HG02623 (cell line): ENCODE measurements around the gene CDH2.
"Not testable (repeated sequence)": the region's sequence is repeated elsewhere in the genome, so short reads cannot be mapped to it uniquely, and the experiment has no call there.

ENCODE experiments used
- ATAC-seq: cut with Tn5 transposase; IDR thresholded peaks from one replicate; pipeline ENCODE4 v1.9.1; 2021; ENCODE audit warnings: moderate library complexity; ENCODE audit not compliant: unreplicated experiment

The CDH2 gene

DNA sequence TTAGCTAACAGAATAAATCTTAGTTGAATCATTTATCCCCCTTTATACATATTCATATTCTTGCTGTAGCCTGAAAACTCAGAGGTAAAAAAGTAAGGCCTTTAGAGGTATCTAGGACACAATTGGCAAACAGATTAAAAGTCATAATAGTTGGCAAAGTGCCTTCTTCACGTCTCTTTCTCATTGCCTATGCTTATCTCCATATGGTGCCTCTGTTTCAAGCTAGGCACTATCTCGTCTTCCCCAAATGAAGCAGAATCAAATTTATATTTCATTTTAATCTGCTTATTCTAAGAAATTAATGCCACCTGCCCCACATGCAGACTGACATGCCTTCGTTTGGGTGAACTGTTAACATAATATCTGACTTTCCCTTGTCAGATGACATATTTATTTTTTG, 245.4 kb downstream of the CDH2 start:
- no peak for ATAC-seq

DNA sequence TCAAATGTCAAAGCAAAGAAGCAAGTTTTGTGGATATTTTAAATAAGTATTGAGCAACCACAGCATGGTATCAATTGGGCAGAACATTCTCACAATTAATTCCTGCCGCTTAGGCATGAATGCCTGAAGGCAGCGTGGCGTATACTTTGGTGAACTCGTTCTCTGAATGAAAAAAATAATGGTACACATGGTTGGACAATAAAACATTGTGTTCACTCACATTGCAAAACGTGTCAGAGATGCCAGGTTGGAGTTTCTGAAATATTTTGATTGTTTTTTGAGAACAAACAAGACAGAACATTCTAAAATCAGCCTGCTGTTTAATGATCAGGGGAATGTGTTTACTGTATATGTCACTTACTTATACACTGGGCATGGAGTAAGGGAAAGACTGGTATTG, 254.2 kb downstream of the CDH2 start:
- ATAC-seq, result no peak

GRCh38 chr18:27921904-27922751, 254.8 kb downstream of the CDH2 start:
- ATAC-seq, result no peak

- ATAC-seq, result no peak
These were observed 255.5 kb downstream of the CDH2 start for GRCh38 chr18:27921392-27921791.

- no peak for ATAC-seq
These were observed 256.1 kb downstream of the CDH2 start for GRCh38 chr18:27920836-27921235.

DNA sequence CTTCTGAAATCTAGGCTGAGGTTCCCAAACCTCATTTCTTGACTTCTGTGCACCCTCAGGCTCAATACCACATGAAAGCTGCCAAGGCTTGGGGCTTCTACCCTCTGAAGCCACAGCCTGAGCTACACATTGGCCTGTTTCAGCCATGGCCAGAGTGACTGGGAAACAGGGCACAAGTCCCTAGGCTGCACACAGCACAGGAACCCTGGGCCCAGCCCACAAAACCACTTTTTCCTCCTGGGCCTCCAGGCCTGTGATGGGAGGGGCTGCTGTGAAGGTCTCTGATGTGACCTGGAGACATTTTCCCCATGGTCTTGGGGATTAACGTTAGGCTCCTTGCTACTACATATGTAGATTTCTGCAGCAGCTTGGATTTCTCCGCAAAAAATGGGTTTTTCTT, 270.7 kb downstream of the CDH2 start:
- not testable (repeated sequence) for ATAC-seq

GRCh38 chr18:27903906-27904305, 273.0 kb downstream of the CDH2 start:
- ATAC-seq, result no peak

DNA sequence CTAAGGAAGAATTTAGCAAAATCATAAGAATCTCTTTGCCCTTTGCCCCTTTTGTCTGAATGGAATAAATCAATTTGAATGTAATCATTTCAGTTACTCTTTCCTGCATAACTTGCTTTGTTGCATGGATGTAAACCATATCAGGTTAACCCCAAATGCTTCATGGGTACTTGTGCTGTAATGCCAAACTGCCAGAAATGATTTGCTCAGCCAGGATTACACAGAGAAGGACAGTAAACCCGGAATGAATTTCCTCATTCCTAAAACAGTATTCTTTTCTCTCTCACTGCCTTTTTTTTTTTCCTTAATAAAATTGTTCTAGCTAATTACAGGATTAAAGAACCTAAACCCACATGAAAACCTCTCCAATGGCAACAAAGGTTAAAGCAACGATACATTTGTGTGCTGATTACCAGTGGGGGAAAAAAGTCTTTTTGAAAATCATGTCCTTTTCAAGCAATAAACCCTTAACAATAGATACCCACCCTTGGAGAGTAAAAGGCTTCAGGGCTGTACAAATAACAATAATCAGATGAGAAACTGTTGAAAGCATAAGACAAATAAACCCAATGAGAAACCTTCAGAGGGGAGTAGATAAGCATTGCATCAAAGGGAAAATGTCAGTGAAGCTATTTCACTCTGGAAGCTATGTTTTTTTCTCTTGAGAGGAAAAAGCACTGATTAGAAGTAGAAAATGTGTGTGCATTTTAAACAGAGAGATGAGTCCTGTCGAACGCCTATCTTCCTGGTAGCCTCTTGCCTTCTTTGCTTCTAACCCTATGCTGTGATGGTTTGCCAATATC, 275.3 kb downstream of the CDH2 start:
- ATAC-seq, result no peak
